T-cell (primary cell): ENCODE measurements around the gene PIGH. TPM values are rescaled to one million over a fixed set of nuclear protein-coding genes. Genes with fewer than 3 reads are reported as not detected.

Experiments
- total RNA-seq, 35 experiments: library from RNA in 6 of 35; stranded (reverse) in 6 of 35; fragments of 120-200 nt in 1 of 35; gene quantifications; one replicate each; pipeline versions ENCODE4 v1.2.1 to v1.2.4 and lab custom pipeline; 2013 to 2026

The PIGH gene
- total RNA-seq, 5 donors from 2014 or later (not counting 1 experiment from before 2014, with no cell fraction given) = 28.7 to 46.8 (median 35.1) TPM

Other genes with a start within 250 kb of the PIGH start
- 10 to 100 TPM; 20.9 to 31.1 (median 24.5) TPM for gene ATP6V1D, start 240.5 kb downstream of the PIGH start, total RNA-seq
- gene EIF2S1, start 239.9 kb downstream of the PIGH start, total RNA-seq = 10 to 100 TPM; 38.8 to 66.0 (median 57.0) TPM
- 1 to 10 TPM in 4 of 5 donors, under 1 TPM in 1; 0.79 to 4.0 (median 3.5) TPM for gene PLEK2, start 188.1 kb downstream of the PIGH start, total RNA-seq
- 10 to 100 TPM; 19.0 to 41.7 (median 32.3) TPM for gene TMEM229B, start 111.5 kb downstream of the PIGH start, total RNA-seq
- gene PLEKHH1, start 67.0 kb downstream of the PIGH start, total RNA-seq = 1 to 10 TPM in 1 of 5 donors, under 1 TPM in 4; 0.20 to 1.0 (median 0.58) TPM
- gene ARG2, start 19.7 kb upstream of the PIGH start, total RNA-seq = 1 to 10 TPM in 3 of 5 donors, under 1 TPM in 2; 0.62 to 2.6 (median 1.1) TPM
- 10 to 100 TPM; 41.6 to 66.9 (median 54.7) TPM for gene VTI1B, start 74.4 kb upstream of the PIGH start, total RNA-seq
- 10 to 100 TPM; 26.1 to 44.2 (median 40.0) TPM for gene RDH11, start 95.5 kb upstream of the PIGH start, total RNA-seq
- not detected for gene RDH12, start 101.6 kb upstream of the PIGH start, total RNA-seq
- gene ZFYVE26, start 216.3 kb upstream of the PIGH start, total RNA-seq = 10 to 100 TPM; 26.0 to 37.6 (median 32.5) TPM
- 10 to 100 TPM; 25.4 to 47.9 (median 30.0) TPM for gene RAD51B, start 219.5 kb upstream of the PIGH start, total RNA-seq